ENCODE results near the gene AQP10. TPM values are rescaled to one million over a fixed set of nuclear protein-coding genes. Genes with fewer than 3 reads are reported as not detected.

The AQP10 gene
- total RNA-seq, 4 donors from 2014 or later: not detected

DNA sequence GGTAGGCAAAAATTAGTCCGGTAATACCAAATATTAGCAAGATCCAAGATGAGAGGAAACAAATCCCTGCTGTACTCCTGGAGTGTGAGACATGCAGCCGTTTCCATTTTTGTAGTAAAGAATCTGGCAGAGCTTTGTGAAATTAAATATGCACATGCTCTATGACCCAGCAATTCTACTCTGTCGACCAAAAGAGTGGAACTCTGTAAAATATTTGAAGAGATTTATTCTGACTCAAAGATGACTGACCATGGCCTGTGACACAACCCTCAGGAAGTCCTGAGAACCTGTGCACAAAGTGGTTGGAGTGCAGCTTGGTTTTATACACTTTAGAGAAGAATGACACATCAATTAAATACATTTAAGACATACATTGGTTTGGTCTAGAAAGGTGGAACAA is 32.2 kb upstream of the AQP10 start:
- H3K9me3 ChIP-seq: no peaks in the 10 kb centered on the region
- DNase-seq: no peak
- intact Hi-C loops (cut with DNase I; ENCODE audit: low total_unique reads): no loop called here

DNA sequence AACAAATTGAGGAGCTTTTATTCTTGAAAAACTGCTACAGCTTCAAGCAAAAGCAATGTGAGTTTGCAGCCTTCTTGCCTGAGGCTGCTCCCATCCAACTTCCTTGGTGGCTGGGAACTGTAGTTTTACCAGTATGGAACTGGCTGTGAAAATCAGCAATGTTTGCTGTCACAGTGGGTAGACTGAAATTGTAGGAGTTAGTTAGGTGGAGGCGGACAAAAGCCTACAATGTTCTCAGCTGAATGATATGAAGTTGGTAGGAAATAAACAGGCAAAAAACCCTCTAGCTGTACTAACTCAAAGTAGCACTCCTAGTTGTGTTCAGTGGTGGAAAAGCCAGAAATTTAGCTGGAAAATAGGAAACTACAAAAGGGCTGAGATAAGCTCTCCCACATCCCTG is 30.0 kb upstream of the AQP10 start:
- TF ChIP-seq, protein P1, sequence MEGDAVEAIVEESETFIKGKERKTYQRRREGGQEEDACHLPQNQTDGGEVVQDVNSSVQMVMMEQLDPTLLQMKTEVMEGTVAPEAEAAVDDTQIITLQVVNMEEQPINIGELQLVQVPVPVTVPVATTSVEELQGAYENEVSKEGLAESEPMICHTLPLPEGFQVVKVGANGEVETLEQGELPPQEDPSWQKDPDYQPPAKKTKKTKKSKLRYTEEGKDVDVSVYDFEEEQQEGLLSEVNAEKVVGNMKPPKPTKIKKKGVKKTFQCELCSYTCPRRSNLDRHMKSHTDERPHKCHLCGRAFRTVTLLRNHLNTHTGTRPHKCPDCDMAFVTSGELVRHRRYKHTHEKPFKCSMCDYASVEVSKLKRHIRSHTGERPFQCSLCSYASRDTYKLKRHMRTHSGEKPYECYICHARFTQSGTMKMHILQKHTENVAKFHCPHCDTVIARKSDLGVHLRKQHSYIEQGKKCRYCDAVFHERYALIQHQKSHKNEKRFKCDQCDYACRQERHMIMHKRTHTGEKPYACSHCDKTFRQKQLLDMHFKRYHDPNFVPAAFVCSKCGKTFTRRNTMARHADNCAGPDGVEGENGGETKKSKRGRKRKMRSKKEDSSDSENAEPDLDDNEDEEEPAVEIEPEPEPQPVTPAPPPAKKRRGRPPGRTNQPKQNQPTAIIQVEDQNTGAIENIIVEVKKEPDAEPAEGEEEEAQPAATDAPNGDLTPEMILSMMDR (IDR thresholded peaks at IDR 0.05): no peak
- TF ChIP-seq POLR2A (IDR thresholded peaks at IDR 0.05): no peak
- Histone ChIP-seq H3K9me3 (peaks cover 0 to 11% of the 10 kb centered on the region in 2 donors), H3K4me1 (no peaks in the 10 kb centered on the region), H3K27me3 (no peaks in the 10 kb centered on the region), H3K27ac (no peak overlapping the region), H3K4me3 (no peak overlapping the region), H3K36me3 (no peaks in the 10 kb centered on the region)
- intact Hi-C loops (cut with DNase I; ENCODE audit: low total_unique reads): no loop called here
- no peak for DNase-seq

More for the DNA sequence above, 32.2 kb upstream of the AQP10 start:
- Histone ChIP-seq H3K4me3 (no peak overlapping the region), H3K27ac (no peak overlapping the region), H3K4me1 (no peaks in the 10 kb centered on the region), H3K27me3 (no peaks in the 10 kb centered on the region), H3K36me3 (no peaks in the 10 kb centered on the region)
- TF ChIP-seq, protein P1 (IDR thresholded peaks at IDR 0.05): no peak
- no peak for TF ChIP-seq POLR2A (IDR thresholded peaks at IDR 0.05)

- H3K27ac ChIP-seq: no peak overlapping the region
- intact Hi-C loops (cut with DNase I; ENCODE audit: low total_unique reads): no loop called here
- H3K4me1 ChIP-seq: no peaks in the 10 kb centered on the region
- H3K9me3 ChIP-seq: peaks cover 0 to 15% of the 10 kb centered on the region in 2 donors
- no peak for DNase-seq
- H3K27me3 ChIP-seq: no peaks in the 10 kb centered on the region
- H3K36me3 ChIP-seq: no peaks in the 10 kb centered on the region
- no peak for TF ChIP-seq POLR2A (IDR thresholded peaks at IDR 0.05)
- H3K4me3 ChIP-seq: no peak overlapping the region
Measured at GRCh38 chr1:154295408-154296235, 25.3 kb upstream of the AQP10 start.

GRCh38 chr1:154301582-154301981 is 19.3 kb upstream of the AQP10 start:
- H3K27ac ChIP-seq: no peak overlapping the region
- TF ChIP-seq POLR2A (IDR thresholded peaks at IDR 0.05): no peak
- TF ChIP-seq, protein P1 (IDR thresholded peaks at IDR 0.05): no peak

DNA sequence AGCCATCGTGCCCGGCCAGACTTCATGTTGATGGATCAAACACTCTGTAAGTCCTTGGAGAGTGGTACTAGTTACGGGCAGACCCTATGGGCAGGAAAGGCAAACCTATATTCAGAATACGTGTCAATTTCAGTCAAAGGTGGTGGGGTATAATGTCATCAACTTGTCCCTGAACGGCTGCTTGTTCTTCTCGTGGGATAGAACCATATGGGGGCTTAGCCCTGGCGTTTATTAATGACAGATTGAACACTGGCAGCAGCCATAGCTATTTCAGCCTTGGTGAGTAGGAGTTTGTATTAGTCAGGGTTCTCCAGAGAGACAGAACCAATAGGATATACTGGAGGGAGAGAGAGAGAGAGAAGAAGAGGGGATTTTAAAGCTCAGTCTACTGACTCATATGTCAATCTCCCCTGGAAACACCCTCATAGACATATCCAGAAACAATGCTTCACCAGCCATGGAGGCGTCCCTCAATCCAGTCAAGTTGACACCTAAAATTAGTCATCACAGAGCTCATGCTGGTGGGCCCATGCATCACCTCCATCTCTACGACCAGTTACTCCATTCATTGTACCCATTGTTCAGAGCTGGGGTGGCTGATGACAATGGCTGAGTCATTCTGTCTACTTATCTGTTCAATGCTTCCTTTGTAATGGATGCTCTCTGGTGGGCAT is 16.1 kb upstream of the AQP10 start:
- TF ChIP-seq, protein P1 (IDR thresholded peaks at IDR 0.05): no peak
- no peak for TF ChIP-seq POLR2A (IDR thresholded peaks at IDR 0.05)

More at GRCh38 chr1:154301582-154301981, 19.3 kb upstream of the AQP10 start:
- H3K36me3 ChIP-seq: no peaks in the 10 kb centered on the region
- H3K4me3 ChIP-seq: no peak overlapping the region
- DNase-seq: no peak
- intact Hi-C loops (cut with DNase I; ENCODE audit: low total_unique reads): no loop called here
- no peaks in the 10 kb centered on the region for H3K27me3 ChIP-seq
- no peaks in the 10 kb centered on the region for H3K9me3 ChIP-seq
- no peaks in the 10 kb centered on the region for H3K4me1 ChIP-seq

More for the DNA sequence above, 16.1 kb upstream of the AQP10 start:
- Histone ChIP-seq H3K9me3 (no peaks in the 10 kb centered on the region), H3K4me1 (no peaks in the 10 kb centered on the region), H3K36me3 (no peaks in the 10 kb centered on the region), H3K27me3 (no peaks in the 10 kb centered on the region), H3K27ac (no peak overlapping the region), H3K4me3 (no peak overlapping the region)
- no peak for DNase-seq
- intact Hi-C loops (cut with DNase I; ENCODE audit: low total_unique reads): no loop called here
